ENCODE results near the gene RPS15A. TPM values are rescaled to one million over a fixed set of nuclear protein-coding genes. Genes with fewer than 3 reads are reported as not detected.

RPS15A gene
- total and polyA plus RNA-seq, 2 of the 8 experiments (the other 6 are each of a cell fraction or from before 2014, with no cell fraction given): 1,784 to 5,666 TPM

Other genes starting within 250 kb of the RPS15A start
- 137 and 146 TPM in 2 replicates for gene NOMO2, start 228.2 kb downstream of the RPS15A start, total RNA-seq (2021; fragmentation: NEBNext Ultra II Directional; extraction: Animal tissue kit (Norgen Biotek cat#: 25700))
- 109 and 116 TPM in 2 replicates for gene NOMO2, start 228.2 kb downstream of the RPS15A start, polyA plus RNA-seq (2011; rRNA removed)
- 154 and 162 TPM in 2 replicates for gene ARL6IP1, start 11.2 kb upstream of the RPS15A start, total RNA-seq (2021; fragmentation: NEBNext Ultra II Directional; extraction: Animal tissue kit (Norgen Biotek cat#: 25700))
- gene ARL6IP1, start 11.2 kb upstream of the RPS15A start, polyA plus RNA-seq (2011; rRNA removed): 112 and 170 TPM in 2 replicates
- 90.6 and 91.6 TPM in 2 replicates for gene SMG1, start 136.1 kb upstream of the RPS15A start, total RNA-seq (2021; fragmentation: NEBNext Ultra II Directional; extraction: Animal tissue kit (Norgen Biotek cat#: 25700))
- gene SMG1, start 136.1 kb upstream of the RPS15A start, polyA plus RNA-seq (2011; rRNA removed): 12.8 and 14.9 TPM in 2 replicates
- 2.6 and 3.4 TPM in 2 replicates for gene TMC7, start 193.6 kb upstream of the RPS15A start, total RNA-seq (2021; fragmentation: NEBNext Ultra II Directional; extraction: Animal tissue kit (Norgen Biotek cat#: 25700))
- 2.0 and 2.3 TPM in 2 replicates for gene TMC7, start 193.6 kb upstream of the RPS15A start, polyA plus RNA-seq (2011; rRNA removed)